SKM-1 (cell line): Measurements from ENCODE around the gene LEF1.

Experiments used
- DNase-seq: peaks from one replicate; lab custom pipeline; 2025; ENCODE audit not compliant: unreplicated experiment; lab: John Stamatoyannopoulos, UW

LEF1 gene

DNA sequence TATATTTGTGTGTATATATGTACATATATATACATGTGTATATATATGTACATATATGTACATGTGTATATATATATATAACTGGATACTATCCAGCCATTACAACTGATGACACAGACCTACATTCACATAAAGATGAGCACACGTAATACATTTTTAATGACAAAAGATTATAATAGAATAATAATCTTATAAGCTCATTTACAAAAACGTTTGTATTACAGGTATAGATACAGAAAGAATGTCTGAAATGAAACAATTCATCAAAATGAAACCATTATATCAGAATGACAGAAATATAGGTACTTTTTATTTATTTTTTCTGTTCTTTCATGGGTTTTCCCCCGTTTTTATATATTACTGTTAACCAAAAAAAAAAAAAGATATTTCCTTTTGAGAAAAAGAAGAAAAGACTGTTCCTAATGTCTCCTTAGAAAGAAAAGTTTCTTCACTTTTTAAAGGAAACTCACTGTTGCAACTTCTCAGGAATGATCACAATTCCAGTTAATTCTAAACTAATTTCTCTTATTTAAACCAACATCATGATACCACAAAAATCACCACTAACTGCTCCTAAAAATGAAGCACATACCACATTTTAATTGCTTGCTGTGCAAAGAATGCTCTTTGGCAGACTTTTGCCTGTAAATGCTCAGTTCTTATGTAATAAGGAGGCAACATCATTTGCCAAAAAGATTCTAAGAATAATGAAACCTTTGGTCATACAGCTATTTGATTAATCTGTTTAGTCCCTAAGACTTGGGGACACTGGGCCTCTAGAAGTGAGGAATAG, 18.9 kb downstream of the LEF1 start:
- DNase-seq: no peak

DNA sequence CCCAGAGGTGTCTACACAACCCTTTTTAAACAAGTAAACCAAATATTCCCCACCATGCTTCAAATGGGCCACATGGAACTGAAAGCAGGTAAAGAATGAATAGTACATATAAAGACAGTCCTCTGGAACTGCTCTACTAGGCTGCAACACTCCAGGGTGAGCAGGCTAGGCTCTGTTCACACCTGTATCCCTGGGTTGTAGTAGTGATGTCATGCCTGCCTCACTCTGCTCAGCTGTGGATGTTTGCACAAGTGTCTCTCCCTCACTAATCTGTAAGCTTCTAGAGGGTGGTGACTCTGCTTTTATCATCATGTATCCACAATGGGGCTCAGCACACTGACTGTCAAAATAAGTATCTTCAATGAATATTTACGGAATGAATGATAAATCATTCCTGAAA, 20.4 kb downstream of the LEF1 start:
- DNase-seq: no peak

DNA sequence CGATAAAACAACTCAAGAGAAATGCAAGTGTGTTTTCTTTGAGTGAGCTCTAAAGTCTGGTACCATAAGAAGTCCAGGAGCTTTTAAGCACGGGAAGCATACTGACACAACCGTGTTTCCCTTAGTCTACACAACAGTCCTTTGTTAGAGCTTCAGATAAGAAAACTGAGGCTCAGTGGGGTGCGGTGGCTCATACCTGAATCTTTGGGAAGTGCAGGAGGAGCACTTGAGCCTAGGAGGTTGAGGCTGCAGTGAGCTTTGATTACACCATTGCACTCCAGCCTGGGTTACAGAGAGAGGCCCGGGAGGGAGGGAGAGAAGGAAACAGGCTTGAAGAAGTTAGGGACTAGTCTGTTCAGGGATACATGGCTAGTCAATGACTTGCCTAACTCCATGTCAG, 21.9 kb downstream of the LEF1 start:
- no peak for DNase-seq

DNA sequence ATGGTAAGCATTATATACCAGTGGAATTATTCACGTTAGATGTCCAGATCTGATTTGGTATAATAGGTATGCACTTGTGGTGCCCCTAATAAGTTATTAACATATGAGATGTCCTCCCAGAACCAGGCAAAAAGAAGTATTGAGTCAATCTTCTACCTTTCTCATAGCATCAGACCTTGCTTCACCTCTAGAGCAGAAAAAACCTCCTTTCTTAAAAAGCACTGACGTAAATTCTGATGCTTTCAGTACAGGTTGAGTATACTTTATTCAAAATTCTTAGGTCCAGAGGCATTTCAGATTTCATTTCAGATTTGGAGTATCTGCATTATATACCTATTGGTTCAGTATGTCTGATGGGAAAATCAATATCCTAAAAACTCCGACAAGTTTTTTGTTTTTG, 22.4 kb downstream of the LEF1 start:
- no peak for DNase-seq

DNA sequence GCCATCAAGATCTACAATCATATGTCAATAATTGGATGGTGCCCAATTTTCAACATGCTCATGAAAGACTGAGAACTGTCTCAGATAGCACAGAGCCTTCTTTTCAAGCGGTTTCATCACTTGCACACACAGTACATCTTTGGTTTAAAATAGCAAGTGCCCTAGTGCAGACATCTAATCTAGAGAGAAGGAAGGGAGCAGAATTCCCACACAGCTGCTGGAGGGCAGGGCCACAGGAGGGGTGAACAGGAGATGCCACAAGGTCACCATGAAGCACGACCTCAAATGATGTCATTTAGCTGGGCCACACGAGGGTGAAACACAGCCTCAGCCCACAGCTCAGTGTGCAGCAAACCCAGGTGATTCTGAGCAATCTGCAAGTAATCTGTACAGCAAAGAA, 24.3 kb downstream of the LEF1 start:
- no peak for DNase-seq

DNA sequence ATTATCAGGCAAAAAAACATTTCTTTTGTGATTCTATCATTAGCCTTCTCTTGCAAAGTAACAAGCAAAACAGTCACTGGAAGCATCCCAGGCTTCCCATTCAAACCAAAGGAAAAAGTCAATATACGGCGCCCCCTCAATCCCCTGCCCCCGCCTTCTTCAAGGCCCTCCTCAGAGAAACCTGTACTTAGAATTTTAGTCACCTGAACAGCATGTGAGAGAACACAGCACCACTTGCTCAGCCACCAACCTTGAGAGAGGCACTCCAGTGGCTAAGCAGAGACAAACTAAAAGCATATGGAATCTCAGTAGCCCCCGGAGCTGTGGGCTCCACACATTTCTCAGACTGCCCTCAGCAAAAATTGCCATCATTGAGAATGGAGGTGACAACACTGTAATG, 25.2 kb downstream of the LEF1 start:
- DNase-seq: no peak

DNA sequence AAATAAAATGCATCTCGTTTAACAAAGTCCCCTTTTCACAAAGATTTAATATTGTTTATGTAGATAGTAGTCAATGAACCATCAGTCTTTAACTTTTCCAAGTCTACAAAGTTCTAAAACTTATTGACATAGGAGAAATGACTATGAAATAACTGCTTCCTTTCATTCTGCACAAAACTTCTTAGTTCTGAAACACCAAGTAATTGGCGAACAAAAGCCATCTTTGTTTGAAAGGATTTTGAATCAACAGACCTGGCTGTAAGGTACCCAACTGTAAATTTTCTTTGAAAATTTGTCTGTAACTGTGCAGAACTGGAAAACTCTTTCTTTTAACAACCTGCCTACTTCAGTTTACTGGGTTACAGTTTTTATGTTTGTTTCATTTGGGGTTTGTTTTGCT, 25.9 kb downstream of the LEF1 start:
- DNase-seq: no peak

DNA sequence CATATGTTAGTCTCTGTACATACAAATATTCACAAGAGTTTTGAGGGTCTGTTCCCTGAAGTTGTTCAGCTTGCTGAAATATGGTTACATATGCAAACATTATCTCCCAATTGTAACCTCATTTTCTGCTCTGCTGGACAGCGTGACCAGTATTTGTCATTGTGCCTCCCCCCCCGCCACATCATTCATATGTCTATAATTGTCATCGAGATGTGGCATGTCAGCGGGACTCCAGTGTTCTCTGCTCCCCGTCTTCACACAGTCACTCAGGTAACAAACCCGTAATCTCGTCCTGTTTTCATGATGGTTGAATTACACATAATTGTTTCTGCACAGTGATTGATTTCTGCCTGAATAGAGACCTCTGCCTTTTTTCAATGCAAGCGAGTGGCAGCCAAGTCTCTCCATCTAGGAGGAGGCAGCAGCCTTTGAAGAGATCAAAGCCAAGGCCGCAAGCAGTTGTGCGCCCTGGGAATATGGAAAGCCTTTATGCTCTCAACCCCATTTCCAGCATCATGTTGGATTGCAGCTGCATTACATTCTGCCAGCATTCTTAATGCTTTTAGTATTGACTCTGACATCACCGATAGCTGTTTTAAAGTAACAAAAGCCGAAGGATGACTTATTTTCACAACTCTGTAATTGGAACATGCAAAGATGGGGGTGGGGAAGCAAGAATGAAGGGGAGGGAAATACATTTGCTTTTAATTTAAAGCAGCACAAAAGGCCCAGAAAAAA, 27.4 kb downstream of the LEF1 start:
- DNase-seq: no peak

DNA sequence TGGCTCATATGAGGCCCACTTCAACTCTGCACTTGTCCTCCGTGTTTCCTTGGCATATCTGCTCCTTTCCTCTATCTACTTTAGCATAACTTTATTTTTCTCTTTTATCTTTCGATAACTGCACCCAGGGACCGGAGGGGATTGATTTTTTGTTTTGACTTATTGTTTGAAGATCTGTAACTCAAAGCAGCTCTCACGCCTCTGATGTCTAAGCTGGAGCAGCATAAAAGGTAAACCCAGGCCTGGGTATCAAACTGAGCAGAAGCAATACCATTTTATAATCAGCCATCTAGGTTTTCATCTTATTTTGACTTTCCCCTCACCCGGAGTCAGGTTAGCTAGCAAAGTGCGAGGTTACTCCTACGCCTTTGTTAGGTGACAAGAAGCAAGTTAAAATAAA, 28.4 kb downstream of the LEF1 start:
- DNase-seq: no peak

DNA sequence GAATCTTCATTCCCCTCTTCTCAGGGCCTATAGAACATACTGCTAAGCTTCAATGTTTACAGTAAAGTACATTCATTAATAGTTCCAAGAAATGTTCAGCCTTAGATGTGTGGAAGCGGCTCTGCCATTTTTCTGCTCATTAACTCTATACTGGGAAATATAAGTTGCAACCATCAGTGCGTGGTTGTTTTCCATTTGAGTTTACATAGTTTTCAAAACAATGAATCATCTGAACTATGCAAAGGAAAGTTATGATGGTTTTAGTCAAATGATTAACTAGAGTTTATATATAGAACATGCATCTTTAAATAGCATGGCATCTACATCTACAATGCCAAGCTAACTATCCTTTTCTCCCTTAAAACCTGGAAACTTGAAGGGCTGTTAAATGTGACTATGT, 29.6 kb downstream of the LEF1 start:
- no peak for DNase-seq

DNA sequence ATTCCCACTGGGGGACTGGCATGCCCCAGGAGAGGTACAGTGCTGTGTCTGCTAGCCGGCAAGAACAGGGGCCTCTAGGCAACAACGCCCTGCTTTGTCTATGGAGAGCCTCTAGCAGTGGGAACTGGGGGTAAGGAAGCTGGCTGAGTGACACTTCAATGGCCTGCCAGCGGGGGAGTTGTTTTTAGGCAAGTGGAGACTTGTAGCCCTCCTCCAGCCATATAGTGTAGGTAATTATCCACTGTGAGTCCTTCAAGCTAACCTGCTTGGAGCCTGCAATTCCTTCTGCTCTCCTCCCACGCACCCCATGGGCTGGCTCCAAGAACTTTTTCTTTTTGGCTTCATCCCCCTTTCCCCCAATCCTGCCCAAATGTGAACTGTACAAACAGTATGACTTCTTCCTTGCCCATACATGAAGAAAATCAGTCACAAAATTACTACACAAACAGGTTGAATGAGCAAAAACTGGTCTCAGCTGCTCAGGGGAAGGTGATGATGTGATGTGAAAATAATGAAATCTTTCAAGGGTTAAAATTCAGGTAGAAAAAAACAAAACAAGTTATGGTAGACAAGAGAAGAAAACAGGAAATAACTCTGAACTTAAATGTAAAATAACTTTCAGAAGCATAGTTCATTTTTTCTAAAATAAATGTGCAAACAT, 33.1 kb downstream of the LEF1 start:
- no peak for DNase-seq

DNA sequence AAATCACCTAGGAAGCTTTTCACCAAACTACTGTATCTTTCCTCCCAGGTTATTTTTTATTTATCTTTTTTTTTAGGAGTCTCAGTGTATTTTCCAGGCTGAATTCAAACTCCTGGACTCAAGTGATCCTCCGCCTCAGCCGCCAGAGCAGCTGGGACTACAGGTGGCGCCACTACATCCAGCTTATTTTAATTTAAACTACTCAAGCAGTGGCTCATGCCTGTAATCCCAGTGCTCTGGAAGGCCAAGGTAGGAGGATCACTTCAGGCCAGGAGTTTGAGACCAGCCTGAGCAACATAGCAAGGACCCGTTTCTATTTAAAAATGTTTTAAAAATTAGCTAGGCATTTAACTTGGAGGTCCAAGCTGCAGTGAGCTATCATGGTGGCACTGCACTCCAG, 37.8 kb downstream of the LEF1 start:
- DNase-seq: no peak

DNA sequence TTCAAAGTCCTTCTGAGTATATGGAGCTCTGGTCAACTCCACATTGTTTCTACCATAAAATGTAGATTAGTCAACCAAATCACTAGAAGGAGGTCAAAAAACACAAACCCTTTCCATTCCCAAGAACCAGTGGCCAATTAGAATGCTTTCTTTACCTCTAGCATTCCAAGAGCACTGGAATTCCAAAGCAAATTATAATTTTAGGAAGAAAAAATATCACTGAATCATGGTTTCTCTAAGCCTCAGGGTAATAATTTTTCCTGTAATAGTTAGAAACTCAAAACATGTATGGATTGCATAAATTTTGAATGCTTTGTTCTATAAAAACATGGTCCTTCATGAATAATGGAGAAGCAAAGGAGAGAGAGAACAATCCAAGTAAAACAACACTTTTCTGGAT, 39.5 kb downstream of the LEF1 start:
- no peak for DNase-seq

DNA sequence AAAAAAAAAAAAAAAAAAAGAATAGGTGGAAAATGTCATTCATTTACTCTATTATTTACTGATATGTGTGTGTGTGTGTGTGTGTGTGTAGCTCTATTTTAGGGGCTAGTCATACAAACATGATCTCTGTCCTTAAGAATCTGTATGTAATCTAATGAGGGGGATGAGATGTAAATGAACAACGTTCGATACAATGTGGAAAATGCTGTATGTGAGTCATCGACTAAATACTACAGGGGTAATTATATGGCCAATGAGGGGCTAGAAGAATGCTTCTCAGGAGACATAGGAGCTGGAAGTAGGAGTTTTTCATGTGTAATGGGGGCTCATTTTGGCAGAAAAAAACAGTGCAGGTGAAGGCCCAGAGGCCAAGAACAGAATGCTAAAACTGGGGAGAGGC, 41.9 kb downstream of the LEF1 start:
- no peak for DNase-seq

DNA sequence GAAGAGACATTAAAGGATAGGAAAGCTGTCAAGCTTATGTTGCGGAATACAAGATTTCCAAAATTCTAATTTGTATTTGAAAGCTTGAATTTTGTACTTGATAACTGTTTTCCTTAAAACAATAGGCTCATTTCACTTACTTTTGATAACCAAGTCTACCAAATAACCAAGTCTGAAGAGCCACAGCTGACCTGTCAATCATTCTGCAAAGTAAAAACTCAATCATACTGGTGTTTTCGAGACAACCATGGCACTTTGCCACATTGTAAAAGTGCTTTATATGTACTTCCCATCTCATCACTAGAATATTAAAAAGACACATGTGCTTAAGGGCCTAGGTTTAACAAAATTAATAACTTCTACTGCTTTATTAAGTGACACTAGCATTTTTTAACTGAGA, 47.9 kb downstream of the LEF1 start:
- no peak for DNase-seq

DNA sequence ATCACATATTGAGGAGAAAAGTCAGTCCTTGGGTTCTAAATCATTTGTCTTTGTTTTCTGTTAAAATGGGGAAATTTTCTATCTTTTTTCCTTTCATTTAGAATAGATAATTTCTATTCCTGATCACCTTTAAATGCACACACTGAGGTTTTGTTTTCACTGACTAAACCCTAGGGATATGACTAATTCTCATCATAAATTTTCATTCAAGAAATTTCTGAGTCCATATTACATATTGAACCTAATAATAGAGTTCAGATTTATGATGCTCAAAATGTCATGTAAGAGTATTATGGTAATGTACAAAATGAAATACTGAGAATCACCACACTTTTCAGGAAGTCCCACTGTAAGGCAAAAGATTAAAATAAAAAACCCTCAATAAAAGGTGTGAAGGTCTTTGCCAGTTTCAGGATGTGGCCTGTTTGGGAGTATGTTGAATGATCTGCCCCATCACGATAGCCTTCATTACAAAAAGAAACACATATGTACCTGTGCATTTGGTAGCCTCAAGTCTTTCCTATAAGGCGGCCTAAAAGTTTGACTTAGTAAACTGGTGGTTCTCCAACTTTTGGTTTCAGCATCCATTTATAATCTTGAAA, 49.4 kb downstream of the LEF1 start:
- DNase-seq: no peak

DNA sequence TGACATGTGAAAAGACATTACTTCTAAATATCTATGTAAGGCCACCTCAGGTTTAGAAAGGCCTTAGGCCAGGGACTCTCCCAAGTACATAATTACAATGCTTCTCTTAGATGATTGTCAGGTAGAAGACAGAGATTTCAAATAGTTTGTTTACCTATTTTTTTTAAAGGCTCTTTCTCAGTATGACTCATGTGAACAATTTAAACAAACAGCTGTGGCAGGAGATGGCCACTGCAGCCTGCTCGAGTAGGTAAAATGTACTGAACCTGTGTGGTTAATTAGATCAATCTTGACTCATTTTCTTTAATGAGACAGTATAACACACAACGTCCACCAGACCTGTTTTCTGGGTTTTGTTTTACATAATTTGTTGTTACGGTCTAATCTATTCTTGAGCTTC, 50.2 kb downstream of the LEF1 start:
- no peak for DNase-seq

DNA sequence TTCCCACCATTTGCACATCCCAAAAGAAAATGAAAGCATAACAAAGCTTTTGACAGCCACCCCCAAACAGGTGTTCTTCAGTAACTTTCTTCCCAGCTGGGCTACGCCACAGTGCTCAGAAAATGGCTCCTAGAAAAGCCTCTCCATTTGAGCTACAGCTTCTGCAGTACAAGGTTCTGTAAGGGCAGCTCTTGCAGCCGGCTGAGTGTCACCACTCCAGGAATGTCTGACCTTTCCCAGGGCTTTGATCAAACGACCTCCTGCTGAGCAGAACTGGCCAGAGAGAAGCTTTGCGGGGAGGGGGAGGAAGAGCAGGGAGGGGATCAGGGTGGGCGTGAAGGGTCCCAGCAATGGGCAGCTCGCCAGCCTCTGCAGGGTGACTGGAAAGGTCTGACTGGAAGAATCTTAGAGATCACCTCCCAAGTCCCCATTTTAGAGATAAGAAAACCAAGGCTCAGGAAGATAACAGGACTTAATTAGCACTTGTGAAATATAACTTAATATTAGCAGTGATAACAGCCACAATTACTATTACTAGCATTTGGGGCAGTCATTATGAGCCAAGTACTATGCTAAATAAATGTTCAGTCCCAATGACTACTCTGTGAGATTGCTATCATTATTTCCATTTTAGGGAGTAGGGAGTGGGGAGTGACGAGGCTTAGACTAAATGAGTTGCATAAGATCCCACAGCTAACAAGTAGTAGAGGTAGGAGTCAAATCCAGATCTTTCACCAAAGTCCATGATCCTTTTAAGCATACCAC, 51.1 kb downstream of the LEF1 start:
- DNase-seq: no peak

DNA sequence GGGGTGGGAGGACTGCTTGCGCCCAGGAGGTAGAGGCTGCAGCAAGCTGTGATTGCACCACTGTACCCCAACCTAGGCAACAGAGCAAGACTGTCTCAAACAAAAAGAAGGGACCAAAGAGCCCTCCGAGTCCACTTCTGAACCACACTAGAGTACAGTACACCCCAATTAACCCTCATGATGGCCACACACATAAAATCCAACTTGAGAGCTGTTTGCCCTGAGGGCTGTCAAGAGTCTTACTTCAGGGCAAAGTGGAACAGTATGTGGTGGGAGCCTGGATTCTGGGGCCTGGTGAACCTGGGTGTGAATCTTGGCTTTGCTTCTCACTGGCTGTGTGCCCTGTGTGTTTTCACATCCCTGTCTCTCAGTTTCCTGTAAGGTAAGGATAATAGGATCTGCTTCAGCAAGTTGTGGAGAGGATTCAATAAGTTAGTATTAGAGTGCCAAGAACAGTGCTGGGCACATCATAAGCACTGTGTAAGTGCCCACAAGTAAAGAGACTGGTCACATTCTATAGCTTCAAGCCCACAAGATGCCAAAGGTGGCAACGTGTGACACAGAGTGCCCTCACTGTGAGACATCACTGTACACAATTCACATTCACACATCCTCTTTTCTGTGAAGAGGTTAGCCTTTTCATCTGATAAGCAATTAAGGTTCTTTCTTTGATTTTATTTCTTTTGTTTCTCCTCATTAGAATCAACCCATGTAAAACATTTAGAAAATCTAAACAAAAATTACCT, 52.1 kb downstream of the LEF1 start:
- no peak for DNase-seq

DNA sequence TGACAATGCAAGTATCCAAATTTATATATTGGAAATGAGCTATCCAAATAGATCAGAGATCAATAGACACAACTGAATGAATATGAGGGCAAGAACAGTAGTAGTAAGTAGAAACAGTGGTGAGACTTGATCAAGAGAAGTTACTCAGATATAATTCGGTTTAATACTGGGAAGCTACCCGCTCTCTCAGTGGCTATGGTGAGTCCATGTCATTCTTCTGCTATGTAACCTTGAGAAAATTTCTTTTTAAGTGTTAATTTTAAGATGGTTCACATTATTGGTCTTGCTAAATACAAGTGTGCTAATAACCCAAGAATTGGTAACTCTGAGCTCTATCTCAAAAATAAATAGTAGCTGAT, 53.6 kb downstream of the LEF1 start:
- DNase-seq: no peak

DNA sequence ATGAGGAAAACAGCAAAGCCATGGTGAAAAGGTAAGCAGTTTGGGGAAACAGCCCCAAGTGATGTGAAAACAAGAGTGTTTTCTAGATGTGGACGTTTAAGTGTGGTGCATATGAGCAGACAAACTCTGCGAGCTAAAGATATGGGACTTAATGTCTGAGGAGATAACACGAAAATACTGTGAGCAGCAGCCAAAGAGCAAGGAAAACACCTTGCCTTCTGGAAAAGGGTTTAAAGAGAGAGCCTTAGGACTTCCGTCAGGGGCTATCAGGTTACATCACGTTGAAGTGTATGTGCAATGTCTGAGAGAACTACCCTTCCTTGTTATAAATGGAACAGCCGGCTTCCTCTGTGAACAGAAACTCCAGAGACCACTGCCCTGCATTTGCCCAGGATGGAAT, 54.2 kb downstream of the LEF1 start:
- DNase-seq: no peak
